ENCODE results near the gene SMAD6. TPM values are rescaled to one million over a fixed set of nuclear protein-coding genes. Genes with fewer than 3 reads are reported as not detected.

SMAD6 gene
- total RNA-seq, 3 donors from 2014 or later (not counting 1 experiment from before 2014, with no cell fraction given): 0.07 to 0.38 (median 0.09) TPM

GRCh38 chr15:66663664-66664063 is 38.4 kb upstream of the SMAD6 start:
- Mint-ChIP-seq H3K27ac (no peak overlapping the region), H3K4me3 (no peak overlapping the region), H3K27me3 (ENCODE audit: low read depth in 2 of 2) (peaks cover 0 to 4% of the 10 kb centered on the region in 2 donors), H3K4me1 (no peaks in the 10 kb centered on the region), H3K9me3 (peaks cover 0 to 3% of the 10 kb centered on the region in 2 donors), H3K36me3 (no peaks in the 10 kb centered on the region)
- H3K4me1 ChIP-seq (ENCODE audit: control insufficient read depth, insufficient read depth, low read length): no peaks in the 10 kb centered on the region
- TF ChIP-seq CTCF (IDR thresholded peaks at IDR 0.05): no peak
- H3K4me3 ChIP-seq (ENCODE audit: low read length): no peak overlapping the region
- WGBS (ENCODE audit: insufficient coverage): 99% methylated on average over 3 of the region's 3 CpGs
- no peak for ATAC-seq
- H3K27me3 ChIP-seq (ENCODE audit: control insufficient read depth, insufficient read depth, low read length): no peaks in the 10 kb centered on the region
- no peaks in the 10 kb centered on the region for H3K9me3 ChIP-seq (ENCODE audit: control insufficient read depth, insufficient read depth, low read length)
- intact Hi-C loops (cut with micrococcal nuclease): no loop called here
- H3K36me3 ChIP-seq (ENCODE audit: control insufficient read depth, insufficient read depth, low read length): no peaks in the 10 kb centered on the region
- no peak overlapping the region for H3K27ac ChIP-seq (ENCODE audit: low read length)
- no peak for DNase-seq

- peaks cover 0 to 3% of the 10 kb centered on the region in 2 donors for H3K9me3 Mint-ChIP-seq
- H3K27ac ChIP-seq (ENCODE audit: low read length): no peak overlapping the region
- no peaks in the 10 kb centered on the region for H3K27me3 ChIP-seq (ENCODE audit: control insufficient read depth, insufficient read depth, low read length)
- ATAC-seq (no peak), DNase-seq (no peak)
- TF ChIP-seq CTCF (IDR thresholded peaks at IDR 0.05): no peak
- H3K27me3 Mint-ChIP-seq (ENCODE audit: low read depth in 2 of 2): peaks cover 0 to 4% of the 10 kb centered on the region in 2 donors
- no peak overlapping the region for H3K27ac Mint-ChIP-seq
- H3K9me3 ChIP-seq (ENCODE audit: control insufficient read depth, insufficient read depth, low read length): no peaks in the 10 kb centered on the region
- WGBS (ENCODE audit: insufficient coverage): 92% methylated on average over 8 of the region's 9 CpGs
- H3K4me1 ChIP-seq (ENCODE audit: control insufficient read depth, insufficient read depth, low read length): peaks cover 8% of the 10 kb centered on the region
- H3K4me3 Mint-ChIP-seq: no peak overlapping the region
- intact Hi-C loops (cut with micrococcal nuclease): no loop called here
- no peaks in the 10 kb centered on the region for H3K36me3 Mint-ChIP-seq
- H3K36me3 ChIP-seq (ENCODE audit: control insufficient read depth, insufficient read depth, low read length): no peaks in the 10 kb centered on the region
- H3K4me3 ChIP-seq (ENCODE audit: low read length): no peak overlapping the region
- peaks cover 6 to 24% of the 10 kb centered on the region in 2 donors for H3K4me1 Mint-ChIP-seq
Observed at GRCh38 chr15:66670175-66670574, 31.9 kb upstream of the SMAD6 start.

GRCh38 chr15:66670762-66671580 is 31.1 kb upstream of the SMAD6 start:
- Mint-ChIP-seq H3K4me1 (peaks cover 6 to 29% of the 10 kb centered on the region in 2 donors), H3K9me3 (peaks cover 0 to 3% of the 10 kb centered on the region in 2 donors), H3K36me3 (no peaks in the 10 kb centered on the region), H3K4me3 (no peak overlapping the region), H3K27ac (no peak overlapping the region), H3K27me3 (ENCODE audit: low read depth in 2 of 2) (peaks cover 0 to 3% of the 10 kb centered on the region in 2 donors)
- Histone ChIP-seq H3K36me3 (ENCODE audit: control insufficient read depth, insufficient read depth, low read length) (no peaks in the 10 kb centered on the region), H3K4me1 (ENCODE audit: control insufficient read depth, insufficient read depth, low read length) (peaks cover 12% of the 10 kb centered on the region), H3K27ac (ENCODE audit: low read length) (no peak overlapping the region), H3K9me3 (ENCODE audit: control insufficient read depth, insufficient read depth, low read length) (no peaks in the 10 kb centered on the region), H3K27me3 (ENCODE audit: control insufficient read depth, insufficient read depth, low read length) (no peaks in the 10 kb centered on the region), H3K4me3 (ENCODE audit: low read length) (no peak overlapping the region)
- TF ChIP-seq CTCF (IDR thresholded peaks at IDR 0.05): no peak
- WGBS (ENCODE audit: insufficient coverage): 89% methylated on average over 20 of the region's 23 CpGs
- intact Hi-C loops (cut with micrococcal nuclease): no loop called here
- ATAC-seq (no peak), DNase-seq (no peak)

Data from natural killer cell (primary cell).